Peyer's patch (tissue), 4 donors: ENCODE results near the gene DTL. TPM values are rescaled to one million over a fixed set of nuclear protein-coding genes. Genes with fewer than 3 reads are reported as not detected.

Experiments
- DNase-seq, 3 donors: peaks; one replicate each; pipeline ENCODE4 v3.0.0-alpha.2; 2017 to 2019
- H3K27ac ChIP-seq, 4 donors: fragments of 200-600 bp; sonication (generic); one replicate each; pipeline ENCODE4 v1.5.1; 2016 to 2019
- H3K27me3 ChIP-seq, 2 donors: fragments of 200-600 bp; sonication (generic); one replicate each; pipeline ENCODE4 v1.5.1; 2019
- H3K36me3 ChIP-seq, 3 donors: fragments of 200-600 bp; sonication (generic); one replicate each; pipeline ENCODE4 v1.5.1; 2016 to 2019
- H3K4me1 ChIP-seq, 4 donors: fragments of 200-600 bp; sonication (generic); one replicate each; pipeline ENCODE4 v1.5.1; 2016 to 2019
- H3K4me3 ChIP-seq, 4 donors: fragments of 200-600 bp; sonication (generic); 1 replicate in 3 of 4; 2 replicates in 1 of 4; pipeline ENCODE4 v1.5.1; 2016 to 2019; ENCODE audit warnings: mild to moderate bottlenecking in 1 of 4
- H3K9me3 ChIP-seq, 4 donors: fragments of 200-600 bp; sonication (generic); one replicate each; pipeline ENCODE4 v1.5.1; 2016 to 2019; ENCODE audit warnings: mild to moderate bottlenecking in 1 of 4
- POLR2A ChIP-seq, 2 donors: fragments of 450-650 bp; IDR thresholded peaks; one replicate each; pipeline ENCODE4 v1.5.1; 2017; ENCODE audit warnings: antibody characterized with exemption in 2 of 2, mild to moderate bottlenecking in 2 of 2, moderate library complexity in 2 of 2
- total RNA-seq, 4 donors: library from RNA; depleted of rRNA; stranded (reverse); fragments of >200 nt; gene quantifications; one replicate each; pipeline ENCODE4 v1.1.0, GENCODE V29; 2016
- TF ChIP-seq, protein P1 (sequence below), 6 experiments: fragments of 450-650 bp in 4 of 6; fragments of 200-600 bp in 2 of 6; sonication (generic) in 1 of 6; IDR thresholded peaks; one replicate each; pipeline ENCODE4 v1.5.1; 2017 to 2019; ENCODE audit warnings: antibody characterized with exemption in 6 of 6, mild to moderate bottlenecking in 3 of 6, moderate library complexity in 1 of 6

The DTL gene
- total RNA-seq, 4 donors from 2014 or later = 0.66 to 5.8 (median 3.7) TPM

- DNase-seq = no peak
- no peak overlapping the region for H3K4me3 ChIP-seq
- no peaks in the 10 kb centered on the region for H3K4me1 ChIP-seq
- no peaks in the 10 kb centered on the region for H3K9me3 ChIP-seq
- no peak for TF ChIP-seq POLR2A (IDR thresholded peaks at IDR 0.05)
- TF ChIP-seq, protein P1, sequence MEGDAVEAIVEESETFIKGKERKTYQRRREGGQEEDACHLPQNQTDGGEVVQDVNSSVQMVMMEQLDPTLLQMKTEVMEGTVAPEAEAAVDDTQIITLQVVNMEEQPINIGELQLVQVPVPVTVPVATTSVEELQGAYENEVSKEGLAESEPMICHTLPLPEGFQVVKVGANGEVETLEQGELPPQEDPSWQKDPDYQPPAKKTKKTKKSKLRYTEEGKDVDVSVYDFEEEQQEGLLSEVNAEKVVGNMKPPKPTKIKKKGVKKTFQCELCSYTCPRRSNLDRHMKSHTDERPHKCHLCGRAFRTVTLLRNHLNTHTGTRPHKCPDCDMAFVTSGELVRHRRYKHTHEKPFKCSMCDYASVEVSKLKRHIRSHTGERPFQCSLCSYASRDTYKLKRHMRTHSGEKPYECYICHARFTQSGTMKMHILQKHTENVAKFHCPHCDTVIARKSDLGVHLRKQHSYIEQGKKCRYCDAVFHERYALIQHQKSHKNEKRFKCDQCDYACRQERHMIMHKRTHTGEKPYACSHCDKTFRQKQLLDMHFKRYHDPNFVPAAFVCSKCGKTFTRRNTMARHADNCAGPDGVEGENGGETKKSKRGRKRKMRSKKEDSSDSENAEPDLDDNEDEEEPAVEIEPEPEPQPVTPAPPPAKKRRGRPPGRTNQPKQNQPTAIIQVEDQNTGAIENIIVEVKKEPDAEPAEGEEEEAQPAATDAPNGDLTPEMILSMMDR (IDR thresholded peaks at IDR 0.05) = no peak
- H3K36me3 ChIP-seq = no peaks in the 10 kb centered on the region
- no peak overlapping the region for H3K27ac ChIP-seq
- no peaks in the 10 kb centered on the region for H3K27me3 ChIP-seq
These were observed 97.8 kb downstream of the DTL start for GRCh38 chr1:212133319-212133718.

DNA sequence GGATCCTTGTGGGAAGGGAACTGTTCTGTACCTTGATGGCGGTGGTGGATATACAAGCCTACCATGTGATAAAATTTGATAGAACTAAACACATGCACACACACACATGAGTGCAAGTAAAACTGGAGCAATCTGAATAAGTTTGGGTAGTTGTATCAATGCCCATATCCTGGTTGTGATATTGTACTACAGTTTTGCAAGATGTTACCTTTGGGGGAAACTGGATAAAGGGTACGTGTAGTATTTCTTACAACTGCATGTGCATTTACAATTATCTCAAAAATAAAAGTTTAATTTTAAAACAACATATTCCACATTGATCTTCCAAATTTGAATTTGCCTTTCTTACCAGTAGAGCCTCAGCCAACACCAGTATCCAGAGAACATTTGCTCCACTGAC, 99.6 kb downstream of the DTL start:
- Histone ChIP-seq H3K27me3 (no peaks in the 10 kb centered on the region), H3K9me3 (no peaks in the 10 kb centered on the region), H3K27ac (no peak overlapping the region), H3K4me1 (no peaks in the 10 kb centered on the region), H3K36me3 (no peaks in the 10 kb centered on the region), H3K4me3 (no peak overlapping the region)
- no peak for DNase-seq
- no peak for TF ChIP-seq POLR2A (IDR thresholded peaks at IDR 0.05)
- TF ChIP-seq, protein P1 (IDR thresholded peaks at IDR 0.05) = no peak

DNA sequence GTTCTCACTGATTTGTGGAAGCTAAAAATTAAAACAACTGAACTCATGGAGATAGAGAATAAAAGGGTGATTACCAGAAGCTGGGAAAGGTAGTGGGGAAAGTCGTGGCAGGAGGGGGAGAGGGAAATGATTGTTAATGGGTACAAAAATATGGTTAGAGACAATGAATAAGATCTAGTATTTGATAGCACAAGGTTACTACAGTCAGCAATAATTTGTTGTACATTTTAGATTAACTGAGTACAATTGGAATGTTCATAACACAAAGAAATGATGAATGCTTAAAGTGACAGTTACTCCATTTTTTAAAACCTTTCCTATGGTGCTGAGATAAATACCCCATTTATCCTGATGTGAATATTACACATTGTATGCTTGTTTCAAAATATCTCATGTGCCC, 102.3 kb downstream of the DTL start:
- Histone ChIP-seq H3K4me1 (no peaks in the 10 kb centered on the region), H3K27me3 (no peaks in the 10 kb centered on the region), H3K27ac (no peak overlapping the region), H3K4me3 (no peak overlapping the region), H3K36me3 (no peaks in the 10 kb centered on the region), H3K9me3 (no peaks in the 10 kb centered on the region)
- DNase-seq = no peak
- TF ChIP-seq, protein P1 (IDR thresholded peaks at IDR 0.05) = no peak
- no peak for TF ChIP-seq POLR2A (IDR thresholded peaks at IDR 0.05)

DNA sequence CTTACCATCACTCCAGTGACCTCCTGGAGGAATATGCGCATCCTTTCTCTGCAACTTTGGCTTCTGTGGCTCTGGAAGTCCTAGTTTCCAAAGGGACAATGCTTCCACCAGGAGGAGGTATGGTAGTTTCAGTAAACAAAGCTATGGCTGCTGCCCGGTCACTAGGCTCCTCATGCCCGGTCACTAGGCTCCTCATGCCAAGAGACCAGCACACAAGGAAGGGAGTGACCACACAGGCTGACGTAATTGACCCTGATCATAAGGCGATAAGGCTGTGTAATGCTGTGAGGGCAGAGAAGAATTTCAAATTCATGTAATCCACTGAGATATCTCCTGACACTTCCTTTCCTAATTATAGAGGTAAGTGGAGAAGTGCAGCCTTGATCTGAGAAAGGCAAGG, 102.9 kb downstream of the DTL start:
- H3K27ac ChIP-seq = no peak overlapping the region
- no peak overlapping the region for H3K4me3 ChIP-seq
- no peaks in the 10 kb centered on the region for H3K27me3 ChIP-seq
- no peak for DNase-seq
- H3K36me3 ChIP-seq = no peaks in the 10 kb centered on the region
- H3K4me1 ChIP-seq = no peaks in the 10 kb centered on the region
- TF ChIP-seq, protein P1 (IDR thresholded peaks at IDR 0.05) = no peak
- TF ChIP-seq POLR2A (IDR thresholded peaks at IDR 0.05) = no peak
- H3K9me3 ChIP-seq = no peaks in the 10 kb centered on the region

GRCh38 chr1:212139526-212140135, 104.1 kb downstream of the DTL start:
- H3K4me3 ChIP-seq = no peak overlapping the region
- no peak overlapping the region for H3K27ac ChIP-seq
- TF ChIP-seq, protein P1 (IDR thresholded peaks at IDR 0.05) = no peak
- no peak for TF ChIP-seq POLR2A (IDR thresholded peaks at IDR 0.05)
- H3K4me1 ChIP-seq = no peaks in the 10 kb centered on the region
- H3K9me3 ChIP-seq = no peaks in the 10 kb centered on the region
- H3K27me3 ChIP-seq = no peaks in the 10 kb centered on the region
- no peaks in the 10 kb centered on the region for H3K36me3 ChIP-seq
- DNase-seq = no peak

- H3K36me3 ChIP-seq = no peaks in the 10 kb centered on the region
- no peak for DNase-seq
- no peak overlapping the region for H3K4me3 ChIP-seq
- no peaks in the 10 kb centered on the region for H3K9me3 ChIP-seq
- no peaks in the 10 kb centered on the region for H3K4me1 ChIP-seq
- TF ChIP-seq, protein P1 (IDR thresholded peaks at IDR 0.05) = no peak
- no peaks in the 10 kb centered on the region for H3K27me3 ChIP-seq
- H3K27ac ChIP-seq = no peak overlapping the region
These were observed 105.9 kb downstream of the DTL start for GRCh38 chr1:212141404-212141803.
